HepG2 (cell line): ENCODE measurements around the gene FBLL1. TPM values are rescaled to one million over a fixed set of nuclear protein-coding genes. Genes with fewer than 3 reads are reported as not detected.

ENCODE experiments used
- GPBP1L1 ChIP-seq: sonication (generic); formaldehyde crosslinking; IDR thresholded peaks from 2 replicates; pipeline ENCODE4 v1.5.0; 2020; ENCODE audit warnings: mild to moderate bottlenecking, missing genetic modification reagents
- POLR2AphosphoS5 ChIP-seq: IDR thresholded peaks from 2 replicates; pipeline ENCODE4 v1.6.1; 2012; ENCODE audit warnings: low read depth, low read length
- PPARG ChIP-seq: conservative IDR thresholded peaks from 2 replicates; pipeline ENCODE4 v1.6.1; 2016; ENCODE audit warnings: missing biosample characterization, missing genetic modification reagents
- PRDM15 ChIP-seq: sonication (generic); formaldehyde crosslinking; IDR thresholded peaks from 2 replicates; pipeline ENCODE4 v1.4.0; 2020; ENCODE audit warnings: missing genetic modification reagents
- RXRA ChIP-seq: sonication (generic); formaldehyde crosslinking; IDR thresholded peaks from 2 replicates; pipeline ENCODE4 v1.5.1; 2020; ENCODE audit warnings: missing genetic modification reagents
- SMYD3 ChIP-seq: sonication (generic); formaldehyde crosslinking; IDR thresholded peaks from 2 replicates; pipeline ENCODE4 v1.8.1; 2023; ENCODE audit warnings: mild to moderate bottlenecking, missing genetic modification reagents
- ZBTB33 ChIP-seq: sonication (generic); formaldehyde crosslinking; IDR thresholded peaks from 2 replicates; pipeline ENCODE4 v1.4.0; 2020; ENCODE audit warnings: missing genetic modification reagents
- ZFP1 ChIP-seq: IDR thresholded peaks from 2 replicates; pipeline ENCODE4 v1.6.1; 2016
- ZNF232 ChIP-seq: sonication (generic); formaldehyde crosslinking; IDR thresholded peaks from 2 replicates; pipeline ENCODE4 v1.4.0; 2020; ENCODE audit warnings: missing genetic modification reagents, borderline replicate concordance
- ZNF382 ChIP-seq: sonication (generic); formaldehyde crosslinking; IDR thresholded peaks from 2 replicates; pipeline ENCODE4 v1.5.0; 2020; ENCODE audit warnings: missing genetic modification reagents, mild to moderate bottlenecking, borderline replicate concordance
- ZNF598 ChIP-seq: sonication (generic); formaldehyde crosslinking; IDR thresholded peaks from 2 replicates; pipeline ENCODE4 v1.5.1; 2020; ENCODE audit warnings: mild to moderate bottlenecking, missing genetic modification reagents, borderline replicate concordance
- ZNF687 ChIP-seq: sonication (generic); formaldehyde crosslinking; IDR thresholded peaks from 2 replicates; pipeline ENCODE4 v1.5.1; 2020; ENCODE audit warnings: mild to moderate bottlenecking, missing genetic modification reagents, moderate library complexity
- ZNF761 ChIP-seq: sonication (generic); formaldehyde crosslinking; conservative IDR thresholded peaks from 2 replicates; pipeline ENCODE4 v1.4.0; 2020; ENCODE audit warnings: mild to moderate bottlenecking, missing genetic modification reagents
- ZSCAN29 ChIP-seq: sonication (generic); formaldehyde crosslinking; conservative IDR thresholded peaks from 2 replicates; pipeline ENCODE4 v1.4.0; 2020; ENCODE audit warnings: mild to moderate bottlenecking, missing genetic modification reagents
- polyA plus RNA-seq, 8 experiments: library from polyadenylated mRNA; depleted of rRNA in 3 of 8; stranded (reverse) in 7 of 8; unstranded in 1 of 8; fragments of >200 nt; fragmentation: Illumina TruSeq in 4 of 8; extraction: Trizol in 4 of 8; gene quantifications; 2 replicates each; pipeline versions ENCODE4 v1.2.1 to v1.2.3, GENCODE V29; 2011 to 2016; ENCODE audit warnings: low read depth in 4 of 8, missing spikeins in 1 of 8, mixed read lengths in 1 of 8; ENCODE audit not compliant: insufficient read depth in 1 of 8
- total RNA-seq, 5 experiments: library from RNA; depleted of rRNA; stranded (reverse); fragments of >200 nt; fragmentation: Illumina TruSeq; extraction: Trizol; gene quantifications; 2 replicates each; pipeline ENCODE4 v1.2.3, GENCODE V29; 2016; ENCODE audit warnings: low read depth in 1 of 5

FBLL1 gene
- total and polyA plus RNA-seq, 2 of the 13 experiments (the other 11 are each of a cell fraction or from before 2014, with no cell fraction given) = 0.17 to 0.18 TPM

- TF ChIP-seq ZNF687 (peak; percentile 87), RXRA (CRISPR knock-in tag) (peak; percentile 65), ZNF382 (no peak), POLR2AphosphoS5 (peak; percentile 99), ZNF232 (CRISPR knock-in tag) (peak; percentile 76; the same call in 1 of the 2 replicates), PRDM15 (CRISPR knock-in tag) (no peak), ZBTB33 (CRISPR knock-in tag) (peak; percentile 46; the same call in 1 of the 2 replicates), ZFP1 (CRISPR knock-in tag) (peak; percentile 63; the same call in 1 of the 2 replicates), ZNF761 (peak; percentile 90), SMYD3 (CRISPR knock-in tag) (0 out of 2 replicates have a peak, but pooled peaks have one; percentile 47), ZNF598 (CRISPR knock-in tag) (peak; percentile 83; the same call in 1 of the 2 replicates), ZSCAN29 (CRISPR knock-in tag) (0 out of 2 replicates have a peak, but pooled peaks have one; percentile 69), GPBP1L1 (CRISPR knock-in tag) (no peak), PPARG (CRISPR knock-in tag) (peak; percentile 46; the same call in 1 of the 2 replicates)
Observed at GRCh38 chr5:168486136-168486879, 42.8 kb upstream of the FBLL1 start, which contains the start of gene RARS1 (continued).
